SK-N-SH (cell line): ENCODE data around the gene ZNF837. TPM values are rescaled to one million over a fixed set of nuclear protein-coding genes. Genes with fewer than 3 reads are reported as not detected.

ENCODE experiments used
- CTCF ChIA-PET: fragments of 300-600, 350-600 bp; formaldehyde crosslinking; extraction: SDS; loops from one replicate; lab custom pipeline; 2021; lab: Yijun Ruan, JAX
- POLR2A ChIA-PET: fragments of 350-600 bp; sonication (Branson Sonifier 250); formaldehyde crosslinking; extraction: SDS; loops from one replicate; lab custom pipeline; 2020; ENCODE audit warnings: antibody characterized with exemption, inconsistent platforms; lab: Yijun Ruan, JAX
- DNase-seq: peaks from one replicate; pipeline ENCODE4 v3.0.0; 2012
- H2AFZ ChIP-seq: fragments of 200-600 bp; sonication (generic); 2 replicates; pipeline ENCODE4 v1.8.1; 2016; ENCODE audit warnings: antibody characterized with exemption, mild to moderate bottlenecking, low read depth
- H3F3A ChIP-seq: fragments of 200-600 bp; sonication (generic); replicated peaks from 2 replicates; pipeline ENCODE3; 2016; ENCODE audit warnings: antibody characterized with exemption, mild to moderate bottlenecking; ENCODE audit not compliant: insufficient read depth
- H3K27ac ChIP-seq, 2 experiments: fragments of 200-500 bp in 1 of 2; fragments of 200-600 bp in 1 of 2; sonication (Bioruptor generic) in 1 of 2; sonication (generic), shearing (Covaris generic) in 1 of 2; 2 replicates each; pipeline versions ENCODE4 v1.5.1 to v1.6.1; 2014 to 2016; ENCODE audit warnings: low read depth in 2 of 2, inconsistent platforms in 1 of 2, low read length in 1 of 2, mild to moderate bottlenecking in 1 of 2, mixed read lengths in 1 of 2
- H3K27me3 ChIP-seq: fragments of 200-600 bp; sonication (generic), shearing (Covaris generic); 2 replicates; pipeline ENCODE4 v1.6.1; 2016; ENCODE audit warnings: mixed run types; ENCODE audit not compliant: insufficient read depth
- H3K36me3 ChIP-seq, 2 experiments: fragments of 200-500 bp in 1 of 2; fragments of 200-600 bp in 1 of 2; sonication (Bioruptor generic) in 1 of 2; sonication (generic) in 1 of 2; replicated peaks in 1 of 2; 2 replicates each; pipeline versions ENCODE3 to v1.5.1; 2014 to 2016; ENCODE audit warnings: low read length in 1 of 2, mild to moderate bottlenecking in 1 of 2; ENCODE audit not compliant: insufficient read depth in 2 of 2, control insufficient read depth in 1 of 2
- H3K4me1 ChIP-seq, 2 experiments: fragments of 200-500 bp in 1 of 2; fragments of 200-600 bp in 1 of 2; sonication (Bioruptor generic) in 1 of 2; sonication (generic), shearing (Covaris generic) in 1 of 2; 2 replicates each; pipeline versions ENCODE4 v1.5.1 to v1.6.1; 2014 to 2016; ENCODE audit warnings: low read depth in 1 of 2, low read length in 1 of 2, mixed run types in 1 of 2; ENCODE audit not compliant: insufficient read depth in 2 of 2, control insufficient read depth in 1 of 2
- H3K4me2 ChIP-seq: fragments of 200-600 bp; sonication (generic), shearing (Covaris generic); 2 replicates; pipeline ENCODE4 v1.6.1; 2017; ENCODE audit warnings: mixed run types
- H3K4me3 ChIP-seq, 2 experiments: fragments of 200-500 bp in 1 of 2; fragments of 200-600 bp in 1 of 2; sonication (Bioruptor generic) in 1 of 2; sonication (generic), shearing (Covaris generic) in 1 of 2; 2 replicates each; pipeline versions ENCODE4 v1.5.1 to v1.8.1; 2014 to 2016; ENCODE audit warnings: low read depth in 2 of 2, inconsistent platforms in 1 of 2, low read length in 1 of 2, mild to moderate bottlenecking in 1 of 2, mixed read lengths in 1 of 2, moderate library complexity in 1 of 2
- H3K79me2 ChIP-seq: fragments of 200-600 bp; sonication (generic); 2 replicates; pipeline ENCODE4 v1.8.1; 2017; ENCODE audit warnings: mild to moderate bottlenecking; ENCODE audit not compliant: insufficient read depth
- H3K9ac ChIP-seq: fragments of 200-600 bp; sonication (generic); 2 replicates; pipeline ENCODE4 v1.6.1; 2017; ENCODE audit warnings: mixed run types
- H3K9me2 ChIP-seq: fragments of 200-600 bp; sonication (generic); 2 replicates; pipeline ENCODE4 v1.6.1; 2017; ENCODE audit warnings: mixed run types
- H3K9me3 ChIP-seq: fragments of 200-600 bp; sonication (generic); 2 replicates; pipeline ENCODE4 v1.6.1; 2017; ENCODE audit warnings: mixed run types, mild to moderate bottlenecking, moderate library complexity
- H4K20me1 ChIP-seq: fragments of 200-600 bp; sonication (generic); 2 replicates; pipeline ENCODE4 v1.6.1; 2017; ENCODE audit warnings: mild to moderate bottlenecking, mixed run types; ENCODE audit not compliant: insufficient read depth
- ELF1 ChIP-seq: IDR thresholded peaks from 2 replicates; pipeline ENCODE4 v1.4.0; 2012
- EP300 ChIP-seq, 2 experiments: IDR thresholded peaks; 2 replicates each; pipeline versions ENCODE4 v1.4.0 to v1.6.1; 2012; ENCODE audit warnings: borderline replicate concordance in 1 of 2, low read depth in 1 of 2, low read length in 1 of 2
- FOSL2 ChIP-seq: IDR thresholded peaks from 2 replicates; pipeline ENCODE4 v1.4.0; 2012; ENCODE audit warnings: low read depth, mild to moderate bottlenecking, moderate library complexity, borderline replicate concordance
- FOXJ3 ChIP-seq: sonication (generic); formaldehyde crosslinking; IDR thresholded peaks from 2 replicates; pipeline ENCODE4 v1.5.1; 2020; ENCODE audit warnings: mild to moderate bottlenecking, missing genetic modification reagents
- FOXM1 ChIP-seq: IDR thresholded peaks from 2 replicates; pipeline ENCODE4 v1.4.0; 2012; ENCODE audit warnings: low read depth, mild to moderate bottlenecking
- GATA2 ChIP-seq: sonication (generic); formaldehyde crosslinking; IDR thresholded peaks from 2 replicates; pipeline ENCODE4 v1.5.0; 2020; ENCODE audit warnings: mild to moderate bottlenecking, missing genetic modification reagents
- IRF3 ChIP-seq: fragments of 150-350 bp; IDR thresholded peaks from 2 replicates; pipeline ENCODE4 v1.6.1; 2016; ENCODE audit warnings: mild to moderate bottlenecking, low read depth, low read length
- JUND ChIP-seq: IDR thresholded peaks from 2 replicates; pipeline ENCODE4 v1.4.0; 2012
- NRF1 ChIP-seq: IDR thresholded peaks from 2 replicates; pipeline ENCODE4 v1.6.1; 2012; ENCODE audit warnings: low read depth, mild to moderate bottlenecking, low read length
- POLR2AphosphoS5 ChIP-seq: IDR thresholded peaks from 2 replicates; pipeline ENCODE4 v1.6.1; 2012; ENCODE audit warnings: low read depth, low read length
- RFX5 ChIP-seq: IDR thresholded peaks from 2 replicates; pipeline ENCODE4 v1.6.1; 2012; ENCODE audit warnings: mild to moderate bottlenecking, improper control_type of control experiment, low read length
- RXRA ChIP-seq: IDR thresholded peaks from 2 replicates; pipeline ENCODE4 v1.4.0; 2012; ENCODE audit warnings: low read depth, mild to moderate bottlenecking, borderline replicate concordance
- TEAD4 ChIP-seq: IDR thresholded peaks from 2 replicates; pipeline ENCODE4 v1.4.0; 2012; ENCODE audit warnings: mild to moderate bottlenecking, borderline replicate concordance; ENCODE audit not compliant: insufficient read depth
- USF1 ChIP-seq: IDR thresholded peaks from 2 replicates; pipeline ENCODE4 v1.4.0; 2012; ENCODE audit warnings: low read depth, borderline replicate concordance
- USF2 ChIP-seq: fragments of 150-350 bp; IDR thresholded peaks from 2 replicates; pipeline ENCODE4 v1.6.1; 2017; ENCODE audit warnings: antibody characterized with exemption, low read length, low read depth, borderline replicate concordance
- YY1 ChIP-seq: IDR thresholded peaks from 2 replicates; pipeline ENCODE4 v1.4.0; 2012; ENCODE audit warnings: low read depth, mild to moderate bottlenecking
- ZBTB33 ChIP-seq: IDR thresholded peaks from 2 replicates; pipeline ENCODE4 v1.4.0; 2012; ENCODE audit warnings: low read depth, borderline replicate concordance
- WGBS: methylation state at CpG from one replicate; pipeline ENCODE4 v1.1.6; 2017; ENCODE audit warnings: low lambda C conversion rate; 5-methylcytosine and 5-hydroxymethylcytosine counted together
- polyA plus RNA-seq, 3 experiments: library from polyadenylated mRNA; depleted of rRNA; stranded (reverse); fragments of >200 nt; gene quantifications; 2 replicates each; pipeline ENCODE4 v1.2.3, GENCODE V29; 2012

ZNF837 gene
- polyA plus RNA-seq, 1 of the 3 experiments (the other 2 are of a cell fraction), result 1.6 TPM

- 90% methylated on average over 3 of the region's 4 CpGs for WGBS
- Histone ChIP-seq H3K9me3 (no peaks in the 10 kb centered on the region), H3K9ac (no peak overlapping the region), H3K4me2 (no peak overlapping the region), H3K27ac (no peak overlapping the region), H3K79me2 (peaks cover 17% of the 10 kb centered on the region; the same call in 1 of the 2 replicates), H3K27me3 (no peaks in the 10 kb centered on the region), H3K4me1 (no peaks in the 10 kb centered on the region), H2AFZ (no peak overlapping the region), H3K4me3 (no peak overlapping the region), H3F3A (no peaks in the 10 kb centered on the region), H3K9me2 (no peaks in the 10 kb centered on the region), H4K20me1 (no peaks in the 10 kb centered on the region), H3K36me3 (peaks cover 24 to 50% of the 10 kb centered on the region in 2 experiments)
- POLR2A ChIA-PET, result interaction anchor here (1.0 kb wide), 1 partner anchor 10 kb away, joined by 5 read pairs; no protein-coding TSS in a partner anchor
- TF ChIP-seq RFX5 (no peak), FOXJ3 (no peak), NRF1 (no peak), GATA2 (CRISPR knock-in tag) (no peak), RXRA (no peak), USF2 (no peak), ELF1 (no peak), TEAD4 (no peak), EP300 (IDR thresholded peaks at IDR 0.05; ENCODE audit: borderline replicate concordance in 1 of 2, low read depth in 1 of 2, low read length in 1 of 2) (no peak), POLR2AphosphoS5 (no peak), ZBTB33 (no peak), FOXM1 (no peak), USF1 (no peak), IRF3 (no peak), FOSL2 (no peak), JUND (no peak), YY1 (no peak)
- no peak for DNase-seq
- CTCF ChIA-PET, result no interaction called here
Measured at GRCh38 chr19:58336820-58337219, 44.0 kb downstream of the ZNF837 start.
